ENCODE results near the gene GMIP. TPM values are rescaled to one million over a fixed set of nuclear protein-coding genes. Genes with fewer than 3 reads are reported as not detected.

Gene GMIP
- total and polyA plus RNA-seq, 2 of the 13 experiments (the other 11 are each of a cell fraction or from before 2014, with no cell fraction given), result 1.5 to 1.8 TPM

DNA sequence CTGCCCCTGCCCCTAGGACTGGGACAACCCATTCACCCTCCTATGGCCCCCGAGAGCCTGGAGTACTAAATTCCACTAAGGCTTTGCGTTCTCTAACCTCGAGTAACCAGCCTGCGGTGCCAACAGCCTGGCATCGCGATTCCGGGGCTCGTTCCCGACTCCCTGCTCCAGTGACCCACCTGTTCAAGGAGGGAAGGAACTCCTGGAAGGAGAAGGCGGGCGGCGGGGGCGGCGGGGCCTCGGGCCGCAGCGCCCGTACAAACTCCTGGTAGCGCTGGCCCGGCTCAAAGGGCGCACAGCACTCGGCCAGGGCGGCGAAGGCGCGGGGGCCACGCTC is 6.3 kb downstream of the GMIP start:
- ATAC-seq (no peak), DNase-seq (ENCODE audit: low spot score) (no peak), FAIRE-seq (no peak)
- Histone ChIP-seq H4K20me1 (ENCODE audit: insufficient read depth, low read length) (no peaks in the 10 kb centered on the region), H3K79me2 (ENCODE audit: insufficient read depth, low read length) (no peaks in the 10 kb centered on the region), H3K4me3 (replicated peaks in 1 of 3; ENCODE audit: insufficient read depth in 1 of 3, low read depth in 2 of 3, low read length in 3 of 3) (no peak overlapping the region), H3K4me2 (ENCODE audit: low read depth, low read length) (no peak overlapping the region), H3K27me3 (ENCODE audit: control insufficient read depth in 1 of 2, insufficient read depth in 2 of 2, low read length in 2 of 2) (no peaks in the 10 kb centered on the region), H3K36me3 (replicated peaks in 1 of 2; ENCODE audit: control insufficient read depth in 1 of 2, insufficient read depth in 2 of 2, low read length in 2 of 2) (no peaks in the 10 kb centered on the region), H2AFZ (ENCODE audit: low read length) (no peak overlapping the region), H3K9me3 (ENCODE audit: low read length) (no peaks in the 10 kb centered on the region), H3K9ac (ENCODE audit: insufficient read depth, low read depth, low read length) (no peak overlapping the region), H3K4me1 (ENCODE audit: insufficient read depth, low read length) (no peaks in the 10 kb centered on the region), H3K27ac (ENCODE audit: extremely low read length, insufficient read depth, low read length) (no peak overlapping the region)
- POLR2A ChIA-PET, result no interaction called here
- TF ChIP-seq SMAD9 (CRISPR knock-in tag; IDR thresholded peaks at IDR 0.05) (no peak), AKAP8 (CRISPR knock-in tag; IDR thresholded peaks at IDR 0.05) (no peak), ZNF326 (CRISPR knock-in tag; IDR thresholded peaks at IDR 0.05; ENCODE audit: borderline replicate concordance) (no peak), SUZ12 (IDR thresholded peaks at IDR 0.05; ENCODE audit: low read depth, low read length) (no peak)
- TF ChIP-seq, protein P1, sequence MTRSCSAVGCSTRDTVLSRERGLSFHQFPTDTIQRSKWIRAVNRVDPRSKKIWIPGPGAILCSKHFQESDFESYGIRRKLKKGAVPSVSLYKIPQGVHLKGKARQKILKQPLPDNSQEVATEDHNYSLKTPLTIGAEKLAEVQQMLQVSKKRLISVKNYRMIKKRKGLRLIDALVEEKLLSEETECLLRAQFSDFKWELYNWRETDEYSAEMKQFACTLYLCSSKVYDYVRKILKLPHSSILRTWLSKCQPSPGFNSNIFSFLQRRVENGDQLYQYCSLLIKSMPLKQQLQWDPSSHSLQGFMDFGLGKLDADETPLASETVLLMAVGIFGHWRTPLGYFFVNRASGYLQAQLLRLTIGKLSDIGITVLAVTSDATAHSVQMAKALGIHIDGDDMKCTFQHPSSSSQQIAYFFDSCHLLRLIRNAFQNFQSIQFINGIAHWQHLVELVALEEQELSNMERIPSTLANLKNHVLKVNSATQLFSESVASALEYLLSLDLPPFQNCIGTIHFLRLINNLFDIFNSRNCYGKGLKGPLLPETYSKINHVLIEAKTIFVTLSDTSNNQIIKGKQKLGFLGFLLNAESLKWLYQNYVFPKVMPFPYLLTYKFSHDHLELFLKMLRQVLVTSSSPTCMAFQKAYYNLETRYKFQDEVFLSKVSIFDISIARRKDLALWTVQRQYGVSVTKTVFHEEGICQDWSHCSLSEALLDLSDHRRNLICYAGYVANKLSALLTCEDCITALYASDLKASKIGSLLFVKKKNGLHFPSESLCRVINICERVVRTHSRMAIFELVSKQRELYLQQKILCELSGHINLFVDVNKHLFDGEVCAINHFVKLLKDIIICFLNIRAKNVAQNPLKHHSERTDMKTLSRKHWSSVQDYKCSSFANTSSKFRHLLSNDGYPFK (CRISPR knock-in tag; IDR thresholded peaks at IDR 0.05; ENCODE audit: borderline replicate concordance), result no peak
- CTCF ChIA-PET (ENCODE audit: low intra/inter-chr PET ratio, low total read pairs), result no interaction called here
- BruUV-seq (replicated peaks), result no TSS peak
- in situ Hi-C loops (cut with HindIII; ENCODE audit: extremely low pct_ligation_motif_present, low pct_unique_long_range_greater_than_20kb) (no loop called here), intact Hi-C loops (cut with micrococcal nuclease; ENCODE audit: unreplicated experiment) (no loop called here)
- WGBS (ENCODE audit: low lambda C conversion rate), result 98% methylated on average over 27 of the region's 27 CpGs

DNA sequence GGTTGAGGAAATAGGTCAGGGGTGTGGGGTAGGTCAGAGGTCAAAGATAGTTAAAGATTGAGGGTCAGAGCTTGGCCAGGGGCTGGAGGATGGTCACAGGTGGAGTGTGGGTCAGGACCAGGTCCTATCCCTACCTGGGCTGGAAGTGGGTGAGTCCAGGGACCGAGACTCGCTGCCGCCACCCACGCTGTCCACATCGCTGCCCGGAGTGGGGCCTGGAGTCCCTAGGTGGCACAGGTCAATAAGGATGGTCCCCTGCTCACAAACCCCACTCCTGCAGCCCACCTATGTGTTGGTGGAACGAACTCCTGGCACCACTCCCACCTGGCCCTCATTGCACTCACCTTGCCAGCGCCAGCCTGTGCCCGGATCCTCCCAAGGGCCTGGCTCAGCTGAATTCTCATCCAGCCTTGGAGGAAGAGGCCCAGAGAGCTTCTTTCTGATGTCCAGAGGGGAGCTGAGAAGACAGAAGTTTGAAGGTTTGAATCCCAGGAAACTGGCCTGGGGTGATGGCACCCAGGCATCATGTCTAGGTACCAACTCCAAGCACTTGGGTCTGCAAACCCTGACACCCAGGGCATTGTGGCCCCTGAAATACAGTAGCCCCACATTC is 6.8 kb downstream of the GMIP start:
- no CpG with 5 or more reads among the region's 9 CpGs for WGBS (ENCODE audit: low lambda C conversion rate)
- Histone ChIP-seq H2AFZ (ENCODE audit: low read length) (no peak overlapping the region), H3K4me2 (ENCODE audit: low read depth, low read length) (no peak overlapping the region), H4K20me1 (ENCODE audit: insufficient read depth, low read length) (no peaks in the 10 kb centered on the region), H3K27ac (ENCODE audit: extremely low read length, insufficient read depth, low read length) (no peak overlapping the region), H3K4me1 (ENCODE audit: insufficient read depth, low read length) (no peaks in the 10 kb centered on the region), H3K9ac (ENCODE audit: insufficient read depth, low read depth, low read length) (no peak overlapping the region), H3K27me3 (ENCODE audit: control insufficient read depth in 1 of 2, insufficient read depth in 2 of 2, low read length in 2 of 2) (no peaks in the 10 kb centered on the region), H3K36me3 (replicated peaks in 1 of 2; ENCODE audit: control insufficient read depth in 1 of 2, insufficient read depth in 2 of 2, low read length in 2 of 2) (no peaks in the 10 kb centered on the region), H3K79me2 (ENCODE audit: insufficient read depth, low read length) (no peaks in the 10 kb centered on the region), H3K9me3 (ENCODE audit: low read length) (no peaks in the 10 kb centered on the region), H3K4me3 (replicated peaks in 1 of 3; ENCODE audit: insufficient read depth in 1 of 3, low read depth in 2 of 3, low read length in 3 of 3) (no peak overlapping the region)
- CTCF ChIA-PET (ENCODE audit: low intra/inter-chr PET ratio, low total read pairs), result no interaction called here
- DNase-seq (ENCODE audit: low spot score) (no peak), ATAC-seq (no peak), FAIRE-seq (no peak)
- intact Hi-C loops (cut with micrococcal nuclease; ENCODE audit: unreplicated experiment), result no loop called here
- POLR2A ChIA-PET, result no interaction called here
- in situ Hi-C loops (cut with HindIII; ENCODE audit: extremely low pct_ligation_motif_present, low pct_unique_long_range_greater_than_20kb), result no loop called here
- BruUV-seq (replicated peaks), result no TSS peak
- TF ChIP-seq MAF1 (CRISPR knock-in tag; IDR thresholded peaks at IDR 0.05; ENCODE audit: borderline replicate concordance) (no peak), NR2F1 (CRISPR knock-in tag; IDR thresholded peaks at IDR 0.05) (no peak), ZFP37 (CRISPR knock-in tag; IDR thresholded peaks at IDR 0.05; ENCODE audit: borderline replicate concordance) (no peak), NR1H2 (CRISPR knock-in tag; IDR thresholded peaks at IDR 0.05; ENCODE audit: borderline replicate concordance, low read depth) (no peak), NFE2 (CRISPR knock-in tag; IDR thresholded peaks at IDR 0.05) (no peak), ZNF850 (CRISPR knock-in tag; conservative IDR thresholded peaks at IDR 0.05) (no peak)
- TF ChIP-seq, protein P2, sequence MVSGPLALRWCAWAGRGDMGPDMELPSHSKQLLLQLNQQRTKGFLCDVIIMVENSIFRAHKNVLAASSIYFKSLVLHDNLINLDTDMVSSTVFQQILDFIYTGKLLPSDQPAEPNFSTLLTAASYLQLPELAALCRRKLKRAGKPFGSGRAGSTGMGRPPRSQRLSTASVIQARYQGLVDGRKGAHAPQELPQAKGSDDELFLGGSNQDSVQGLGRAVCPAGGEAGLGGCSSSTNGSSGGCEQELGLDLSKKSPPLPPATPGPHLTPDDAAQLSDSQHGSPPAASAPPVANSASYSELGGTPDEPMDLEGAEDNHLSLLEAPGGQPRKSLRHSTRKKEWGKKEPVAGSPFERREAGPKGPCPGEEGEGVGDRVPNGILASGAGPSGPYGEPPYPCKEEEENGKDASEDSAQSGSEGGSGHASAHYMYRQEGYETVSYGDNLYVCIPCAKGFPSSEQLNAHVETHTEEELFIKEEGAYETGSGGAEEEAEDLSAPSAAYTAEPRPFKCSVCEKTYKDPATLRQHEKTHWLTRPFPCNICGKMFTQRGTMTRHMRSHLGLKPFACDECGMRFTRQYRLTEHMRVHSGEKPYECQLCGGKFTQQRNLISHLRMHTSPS (CRISPR knock-in tag; IDR thresholded peaks at IDR 0.05; ENCODE audit: low read depth), result no peak
- TF ChIP-seq, protein P3, sequence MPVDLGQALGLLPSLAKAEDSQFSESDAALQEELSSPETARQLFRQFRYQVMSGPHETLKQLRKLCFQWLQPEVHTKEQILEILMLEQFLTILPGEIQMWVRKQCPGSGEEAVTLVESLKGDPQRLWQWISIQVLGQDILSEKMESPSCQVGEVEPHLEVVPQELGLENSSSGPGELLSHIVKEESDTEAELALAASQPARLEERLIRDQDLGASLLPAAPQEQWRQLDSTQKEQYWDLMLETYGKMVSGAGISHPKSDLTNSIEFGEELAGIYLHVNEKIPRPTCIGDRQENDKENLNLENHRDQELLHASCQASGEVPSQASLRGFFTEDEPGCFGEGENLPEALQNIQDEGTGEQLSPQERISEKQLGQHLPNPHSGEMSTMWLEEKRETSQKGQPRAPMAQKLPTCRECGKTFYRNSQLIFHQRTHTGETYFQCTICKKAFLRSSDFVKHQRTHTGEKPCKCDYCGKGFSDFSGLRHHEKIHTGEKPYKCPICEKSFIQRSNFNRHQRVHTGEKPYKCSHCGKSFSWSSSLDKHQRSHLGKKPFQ (CRISPR knock-in tag; IDR thresholded peaks at IDR 0.05; ENCODE audit: insufficient replicate concordance), result no peak

Measured in HepG2 (cell line).